RKO (cell line): Measurements from ENCODE around the gene LRRC74A.

Experiments
- DNase-seq: peaks from one replicate; pipeline ENCODE4 v3.0.0-alpha.2; 2016; ENCODE audit warnings: low spot score

Gene LRRC74A

DNA sequence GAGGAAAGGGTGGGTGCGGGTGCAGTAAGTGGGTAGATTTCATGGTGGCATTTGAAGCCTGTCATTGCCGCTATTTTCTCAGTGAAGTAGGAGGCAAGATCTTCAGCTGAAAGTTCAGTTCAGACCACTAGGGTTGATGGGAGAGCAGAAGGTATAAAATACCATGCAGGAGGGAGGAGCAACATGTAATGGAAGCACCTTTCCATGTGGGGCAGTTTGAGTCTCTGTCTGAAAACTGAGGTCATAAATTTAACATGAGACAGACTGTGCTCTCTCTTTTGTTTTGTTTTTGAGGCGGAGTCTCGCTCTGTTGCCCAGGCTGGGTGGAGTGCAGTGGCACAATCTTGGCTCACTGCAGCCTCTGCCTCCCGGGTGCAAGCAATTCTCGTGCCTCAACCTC, 22.7 kb downstream of the LRRC74A start:
- peak; percentile 17 for DNase-seq

GRCh38 chr14:76855066-76855465, 28.9 kb downstream of the LRRC74A start:
- no peak for DNase-seq

GRCh38 chr14:76856769-76857168, 30.6 kb downstream of the LRRC74A start:
- DNase-seq, result no peak

GRCh38 chr14:76861574-76862255, 35.5 kb downstream of the LRRC74A start:
- no peak for DNase-seq

DNA sequence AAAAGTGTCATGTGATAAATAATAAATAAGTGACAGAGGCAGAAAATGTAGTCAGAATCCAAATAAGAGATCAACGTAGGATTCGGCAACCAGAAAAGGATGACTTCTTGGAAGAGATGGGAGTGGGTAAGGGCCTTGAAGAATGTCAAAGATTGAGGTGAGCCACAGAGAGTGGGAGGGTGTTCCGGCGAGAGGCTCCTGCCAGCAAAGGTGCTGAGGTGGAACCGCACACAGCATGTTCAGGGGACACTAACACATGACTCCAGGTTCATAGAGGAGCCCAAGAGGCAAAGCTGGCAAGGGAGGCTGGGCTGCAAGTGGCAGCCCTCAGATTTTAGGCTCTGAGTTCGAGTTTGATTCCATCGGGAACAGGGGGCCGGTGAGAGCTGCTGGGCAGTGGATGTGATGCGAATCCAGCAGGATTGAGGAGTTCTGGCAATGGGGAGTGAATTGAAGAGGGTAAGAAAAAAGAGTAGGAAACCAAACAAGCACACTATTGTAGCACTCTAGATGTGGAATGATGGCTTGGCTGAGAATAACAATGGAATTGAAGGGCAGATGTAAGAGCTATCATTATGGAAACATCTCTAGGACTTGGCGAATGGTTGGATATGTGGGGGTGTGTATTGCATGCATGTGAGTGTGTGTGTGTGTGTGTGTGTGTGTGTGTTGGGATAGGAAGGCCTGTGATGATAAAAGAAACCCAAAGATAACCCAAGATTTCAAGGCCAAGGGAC, 36.5 kb downstream of the LRRC74A start:
- no peak for DNase-seq

- no peak for DNase-seq
Measured at GRCh38 chr14:76863724-76864407, 37.7 kb downstream of the LRRC74A start.

GRCh38 chr14:76866456-76866855, 40.2 kb downstream of the LRRC74A start:
- no peak for DNase-seq

- no peak for DNase-seq
Measured at GRCh38 chr14:76867516-76868453, 41.6 kb downstream of the LRRC74A start.

DNA sequence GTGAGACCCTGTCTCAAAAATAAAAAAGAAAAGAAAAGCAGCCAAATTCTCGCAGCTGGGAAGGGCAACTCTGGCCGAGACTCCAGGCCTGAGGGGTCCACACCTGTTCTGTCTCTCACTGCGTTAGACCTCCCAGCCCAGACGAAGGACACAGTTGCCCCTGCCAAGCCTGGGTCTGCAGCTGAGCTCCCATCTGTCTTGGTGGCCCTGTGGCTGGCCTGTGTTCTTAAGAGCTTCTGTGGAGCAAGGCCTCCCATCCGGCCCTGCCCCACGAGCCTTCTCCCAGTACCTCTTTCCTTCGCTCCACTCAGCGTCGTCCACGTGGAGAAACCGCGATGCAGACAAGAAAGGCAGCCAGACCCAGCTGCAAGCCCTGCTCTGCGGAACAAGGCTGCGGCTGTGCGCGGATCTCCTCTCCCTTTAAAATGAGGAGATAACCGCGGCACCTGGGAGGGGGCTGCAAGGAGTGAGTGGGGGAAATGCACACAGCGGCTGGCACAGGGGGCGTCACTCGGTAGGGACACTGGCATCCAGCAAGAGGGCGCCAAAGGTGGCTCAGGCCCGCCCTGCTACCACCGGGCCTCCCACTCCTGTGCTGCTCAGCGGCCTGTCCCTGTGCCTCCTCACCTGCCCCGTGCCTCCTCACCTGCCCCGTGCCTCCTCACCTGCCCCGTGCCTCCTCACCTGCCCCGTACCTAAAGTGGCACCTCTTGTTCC, 42.4 kb downstream of the LRRC74A start:
- DNase-seq, result no peak

DNA sequence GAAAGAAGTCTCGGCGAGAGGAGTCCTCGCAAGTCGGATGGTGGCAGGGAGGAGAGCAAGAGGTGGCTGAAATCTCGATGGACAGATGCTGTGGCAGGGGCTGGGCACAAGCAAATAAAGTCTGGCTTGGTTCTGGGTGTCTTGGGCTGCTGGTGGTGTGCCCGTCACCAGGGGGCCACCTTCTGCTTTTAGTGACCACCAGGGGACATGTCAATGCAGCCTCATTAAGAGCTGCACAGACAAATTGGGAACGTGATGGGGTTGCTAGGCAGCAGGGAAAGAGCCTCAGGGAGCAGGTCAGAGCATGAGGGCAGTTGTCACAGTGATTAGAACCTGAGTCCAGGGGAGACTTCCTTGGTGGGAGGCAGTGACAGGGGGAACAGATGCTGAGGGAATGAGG, 44.0 kb downstream of the LRRC74A start:
- peak; percentile 37 for DNase-seq

DNA sequence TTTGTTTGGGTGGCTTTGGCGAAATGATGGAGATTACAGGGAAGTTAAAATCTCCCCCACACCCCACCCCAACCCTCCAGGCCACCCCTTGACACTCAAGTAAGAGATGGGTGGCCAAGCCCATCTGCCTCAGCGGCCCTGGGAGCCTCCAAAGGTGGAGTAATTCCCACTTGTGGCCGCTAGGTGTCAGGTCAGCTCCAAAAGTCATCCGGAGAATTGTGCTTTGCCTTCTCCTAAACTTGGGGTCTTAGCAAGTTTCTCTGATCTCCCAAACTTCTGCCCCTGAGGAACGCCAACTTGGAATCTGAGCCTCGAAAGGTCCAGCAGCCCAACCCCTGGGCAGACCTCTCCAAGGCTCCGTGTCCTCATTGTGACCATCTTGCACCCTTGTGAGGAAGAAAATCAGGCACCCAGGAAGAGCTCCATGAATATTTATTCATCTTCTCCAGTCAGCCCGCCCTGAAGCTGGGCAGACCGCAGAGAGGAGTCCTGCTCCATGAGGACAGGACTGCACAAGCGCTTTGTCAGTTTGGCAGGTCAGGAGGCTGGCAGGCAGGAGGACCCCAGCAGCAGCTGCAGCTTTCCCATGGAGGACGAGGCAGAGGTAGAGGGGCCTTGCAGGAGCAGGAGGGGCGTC, 46.7 kb downstream of the LRRC74A start:
- peak; percentile 56 for DNase-seq

DNA sequence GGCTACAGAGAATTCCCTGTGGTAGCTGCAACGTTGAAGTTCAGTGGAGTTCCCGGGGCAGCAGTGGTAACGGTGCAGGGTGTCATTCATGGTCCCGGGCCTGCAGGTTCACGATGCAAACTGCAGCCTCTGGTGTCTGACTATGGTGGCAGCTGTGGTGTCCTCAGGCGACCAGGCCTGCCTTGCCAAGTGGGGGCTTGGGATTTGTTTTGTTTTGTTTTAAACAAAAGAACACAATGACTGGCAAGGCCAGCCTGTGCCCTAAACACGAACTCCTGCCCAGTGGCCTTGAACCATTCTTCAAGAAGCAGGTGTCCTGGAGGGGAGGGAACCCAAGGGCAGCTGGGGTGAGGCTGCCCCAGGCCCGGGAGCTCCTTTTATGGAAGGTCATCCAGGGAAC, 48.5 kb downstream of the LRRC74A start:
- no peak for DNase-seq

DNA sequence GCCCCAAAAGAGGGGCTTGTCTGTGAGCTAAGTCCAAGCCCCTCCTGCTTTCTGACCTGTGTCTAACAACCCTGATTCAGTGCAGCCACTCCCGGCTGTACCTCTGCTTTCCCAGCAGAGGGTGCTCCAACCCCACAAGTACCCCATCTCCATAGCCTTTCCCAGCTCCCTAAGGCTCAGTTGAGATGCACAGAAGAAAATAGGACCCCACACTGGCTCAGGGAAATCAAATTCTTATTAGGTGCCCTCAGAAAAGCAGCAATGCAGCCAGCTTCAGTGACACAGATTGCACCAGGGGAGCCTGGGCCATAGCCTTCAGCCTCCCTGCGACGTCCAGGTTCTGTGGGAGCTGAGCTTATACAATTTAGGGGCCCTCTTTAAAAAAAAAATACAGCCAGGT, 49.9 kb downstream of the LRRC74A start:
- peak; percentile 82 for DNase-seq

DNA sequence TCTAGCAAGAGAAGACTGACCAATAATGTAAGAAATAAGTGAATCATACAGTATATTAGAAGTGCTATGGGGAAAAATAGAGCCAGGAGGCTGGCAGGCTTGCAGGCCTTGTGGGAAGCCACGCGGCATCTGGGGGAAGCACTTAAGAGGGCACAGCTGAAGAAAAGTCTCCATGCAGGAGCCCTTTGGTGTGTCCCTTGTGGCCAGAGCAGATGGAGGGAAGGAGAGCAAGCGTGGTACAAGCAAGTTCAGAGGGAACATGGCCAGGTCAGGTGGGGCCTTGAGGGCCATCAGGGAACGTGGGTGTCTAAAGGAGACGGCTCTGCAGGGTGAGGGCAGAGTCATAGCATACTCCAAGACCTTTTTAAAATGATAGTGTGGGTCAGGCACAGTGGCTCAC, 51.7 kb downstream of the LRRC74A start:
- no peak for DNase-seq

DNA sequence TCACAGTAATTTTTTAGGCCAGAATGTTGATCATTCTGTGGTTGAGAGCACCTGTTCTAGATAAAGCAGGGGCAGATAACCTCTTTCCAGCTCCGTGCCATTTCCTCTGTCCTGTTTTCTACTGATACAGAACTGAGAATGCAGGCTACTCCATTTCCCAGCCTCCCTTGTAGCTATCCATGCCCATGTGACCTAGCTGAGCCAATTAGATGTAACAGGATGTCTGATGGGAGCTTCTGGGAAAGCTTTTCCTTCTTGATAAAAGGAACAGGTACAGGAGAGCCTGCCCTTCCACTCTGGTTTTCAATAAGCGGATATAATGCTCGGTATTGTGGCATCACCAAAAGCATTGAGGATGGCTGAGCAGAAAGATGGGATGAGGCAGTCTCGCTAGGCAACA, 54.2 kb downstream of the LRRC74A start:
- no peak for DNase-seq

DNA sequence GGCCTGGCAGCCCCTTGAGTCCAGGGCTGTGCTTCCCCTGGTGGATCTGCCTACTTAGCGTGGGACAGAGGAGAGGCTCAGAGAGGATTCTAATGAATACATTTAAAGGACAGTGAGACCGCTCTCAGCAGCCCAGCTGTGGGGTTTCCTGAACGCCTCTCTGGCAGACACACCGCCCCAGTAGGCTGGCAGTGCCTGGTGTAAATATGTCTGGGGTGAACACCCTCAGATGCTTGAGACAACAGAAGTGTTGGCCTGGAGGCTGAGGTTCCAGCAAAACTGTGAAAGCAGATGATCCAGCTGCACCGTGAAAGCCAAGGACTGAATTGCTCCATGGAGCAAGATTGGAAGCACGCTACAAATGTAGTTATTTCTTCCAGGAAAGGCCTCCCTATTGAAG, 55.1 kb downstream of the LRRC74A start:
- DNase-seq, result no peak

DNA sequence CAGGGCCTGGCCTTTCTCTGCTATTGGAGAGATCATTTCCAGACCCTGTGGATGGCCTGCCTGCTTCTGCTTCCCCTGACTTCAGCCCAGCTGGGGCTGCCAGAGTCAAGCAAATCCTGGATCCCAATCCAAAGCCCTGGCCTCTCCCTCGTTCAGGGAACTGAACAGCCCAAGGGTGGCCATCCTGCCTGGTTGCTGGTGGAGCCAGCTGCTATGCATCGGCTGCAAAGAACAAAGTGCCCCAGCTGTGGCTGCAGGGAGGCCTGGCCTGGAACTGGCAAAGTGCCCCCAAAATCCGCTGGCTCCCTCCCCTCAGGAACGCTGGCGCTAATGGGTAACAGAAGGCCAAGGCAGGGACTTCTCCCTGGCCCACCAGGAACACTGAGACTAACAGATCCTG, 56.4 kb downstream of the LRRC74A start:
- no peak for DNase-seq

DNA sequence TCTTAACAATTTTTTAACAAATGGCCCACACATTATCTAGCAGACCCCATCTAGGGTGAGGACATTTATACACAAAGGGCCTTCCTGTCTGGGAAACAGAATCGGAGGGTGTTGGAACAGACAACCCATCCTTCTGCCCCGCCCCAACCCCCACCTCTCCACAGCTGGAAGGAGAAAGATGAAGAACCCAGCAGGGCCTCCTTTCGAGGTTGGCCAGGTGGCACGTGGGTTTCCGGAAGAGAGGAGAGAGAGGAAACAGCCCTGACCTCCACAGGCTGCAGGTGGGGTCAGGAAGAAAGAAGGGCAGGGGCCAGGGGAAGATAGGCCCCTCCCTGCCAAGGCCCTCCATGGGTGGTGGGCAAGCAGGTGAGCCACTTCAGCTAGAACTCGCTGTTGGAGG, 57.2 kb downstream of the LRRC74A start:
- DNase-seq, result no peak

DNA sequence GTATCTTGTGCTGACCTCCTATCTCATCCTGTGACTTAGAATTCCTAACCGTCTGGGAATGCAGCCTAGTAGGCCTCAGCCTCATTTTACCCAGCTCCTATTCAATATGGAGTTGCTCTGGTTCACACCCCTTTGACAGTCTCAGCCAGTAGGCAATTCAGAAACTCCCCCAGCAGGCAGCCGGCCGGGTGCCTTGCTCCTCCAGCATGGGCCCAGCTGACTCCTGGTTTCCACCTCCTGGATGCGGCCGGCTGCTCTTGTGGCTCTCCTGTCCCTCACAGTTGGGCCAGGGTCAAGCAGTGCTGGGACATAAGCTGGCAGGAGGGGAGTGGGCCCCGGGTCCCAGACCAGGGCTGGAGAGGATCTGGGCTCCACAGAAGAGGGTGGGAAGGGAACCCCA, 58.2 kb downstream of the LRRC74A start:
- DNase-seq, result no peak

- DNase-seq, result no peak
Measured at GRCh38 chr14:76884853-76885276, 58.7 kb downstream of the LRRC74A start.

GRCh38 chr14:76887191-76887590, 61.0 kb downstream of the LRRC74A start:
- no peak for DNase-seq
